IPS-NIHi7 (cell line): Measurements from ENCODE around the gene FBXO38.
"Not testable (repeated sequence)": the region's sequence is repeated elsewhere in the genome, so short reads cannot be mapped to it uniquely, and the experiment has no call there.

Source experiments
- DNase-seq: peaks from one replicate; pipeline ENCODE4 v3.0.0; 2012; ENCODE audit warnings: mixed read lengths; ENCODE audit errors: extremely low spot score

The FBXO38 gene

DNA sequence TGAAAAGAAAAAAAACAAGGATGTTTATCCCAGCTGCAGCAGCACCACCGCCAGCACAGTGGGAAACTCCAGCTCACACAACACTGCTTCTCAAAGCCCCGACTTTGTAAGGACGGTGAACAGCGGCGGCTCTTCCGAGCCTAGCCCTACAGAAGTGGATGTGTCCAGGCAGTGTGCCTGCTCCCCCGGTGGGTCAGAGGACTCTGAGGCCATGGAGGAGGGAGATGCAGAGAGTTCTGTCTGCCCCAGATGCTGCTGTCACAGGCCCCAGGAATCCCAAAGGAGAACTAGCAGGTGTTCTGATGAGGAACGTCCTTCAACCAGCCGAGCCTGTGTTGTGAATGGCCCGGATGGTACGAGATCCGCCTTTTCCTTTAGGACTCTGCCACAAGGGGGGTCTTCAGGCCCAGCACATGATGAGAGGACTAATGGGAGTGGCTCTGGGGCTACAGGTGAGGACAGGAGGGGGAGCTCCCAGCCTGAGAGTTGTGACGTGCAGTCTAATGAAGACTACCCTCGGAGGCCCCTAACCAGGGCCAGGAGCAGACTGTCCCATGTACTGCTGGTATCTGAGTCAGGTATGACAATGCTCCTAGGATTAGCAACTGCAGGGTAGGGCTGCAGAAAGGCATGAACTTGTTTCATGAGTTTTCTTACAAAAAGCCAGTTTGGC is 43.7 kb downstream of the FBXO38 start:
- peak; percentile 22 for DNase-seq

DNA sequence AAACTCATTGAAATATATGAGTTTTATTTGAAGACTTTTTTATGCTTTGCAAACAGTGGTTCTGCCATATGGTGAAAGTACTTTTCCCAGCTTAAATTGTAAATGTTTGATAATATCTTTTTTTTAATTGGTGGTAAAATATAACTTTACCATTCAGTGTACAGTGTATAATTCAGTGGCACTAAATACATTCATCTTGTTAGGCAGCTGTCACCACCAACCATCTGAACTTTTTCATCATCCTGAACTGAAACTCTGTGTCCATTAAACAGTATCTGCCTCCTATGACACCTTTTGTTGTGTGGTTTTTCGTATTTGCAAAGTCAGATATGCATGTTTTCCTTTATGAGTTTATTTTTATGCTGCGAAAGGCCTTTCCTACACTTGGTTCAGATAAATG is 45.1 kb downstream of the FBXO38 start:
- no peak for DNase-seq

DNA sequence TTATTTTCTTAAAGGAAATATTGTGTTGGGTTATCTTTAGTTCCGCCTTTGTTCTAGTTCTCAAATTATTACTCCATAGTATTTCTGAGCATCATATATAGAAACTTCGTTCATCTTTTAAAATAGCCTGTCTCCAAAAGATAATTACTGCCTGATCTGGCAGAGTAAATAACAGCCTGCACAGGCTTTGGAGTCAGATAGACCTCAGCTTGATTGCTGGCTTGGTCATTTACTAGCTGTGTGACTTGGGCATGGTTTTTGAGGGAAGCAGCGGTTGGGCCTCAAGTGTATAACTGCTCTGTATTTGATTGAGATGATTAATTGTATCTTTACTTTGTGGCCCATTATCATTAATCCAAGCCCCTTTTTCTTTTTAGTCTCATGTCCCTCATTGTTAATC is 50.1 kb downstream of the FBXO38 start:
- DNase-seq: no peak

DNA sequence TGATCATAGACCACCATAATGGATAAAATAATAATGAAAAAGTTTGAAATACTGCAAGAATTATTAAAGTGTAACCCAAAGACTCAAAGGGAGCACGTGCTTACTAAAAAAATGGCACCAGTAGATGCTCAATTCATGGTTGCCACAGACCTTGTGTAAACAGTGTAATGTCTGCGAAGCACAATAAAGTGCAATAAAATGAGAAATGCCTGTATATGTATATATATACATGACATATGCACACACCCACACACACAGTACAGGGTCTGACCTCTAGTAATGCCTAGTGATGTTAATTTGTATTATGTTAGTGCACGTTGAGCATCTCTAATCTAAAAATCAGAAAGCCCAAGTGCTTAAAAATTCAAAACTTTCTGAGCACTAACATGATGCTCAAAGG is 52.3 kb downstream of the FBXO38 start:
- DNase-seq: no peak

DNA sequence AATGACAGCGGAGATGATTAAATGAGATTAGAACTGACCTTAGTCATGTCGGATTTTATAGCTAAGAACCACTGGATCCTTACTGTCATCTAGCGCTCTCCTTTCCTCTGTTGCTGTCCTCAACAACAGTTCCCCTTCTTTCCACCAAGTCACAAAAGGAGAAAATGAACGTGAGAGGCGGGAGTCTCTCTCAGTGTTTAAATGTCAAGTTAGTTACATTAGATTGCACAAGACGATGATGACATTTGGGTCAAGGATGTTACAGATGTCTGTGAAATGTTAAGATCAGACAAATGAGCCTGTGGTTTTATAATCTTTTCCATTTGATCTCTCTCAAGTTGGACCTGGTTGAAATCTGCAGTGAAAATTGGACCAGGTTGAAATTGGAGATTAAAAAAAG is 53.5 kb downstream of the FBXO38 start:
- no peak for DNase-seq

DNA sequence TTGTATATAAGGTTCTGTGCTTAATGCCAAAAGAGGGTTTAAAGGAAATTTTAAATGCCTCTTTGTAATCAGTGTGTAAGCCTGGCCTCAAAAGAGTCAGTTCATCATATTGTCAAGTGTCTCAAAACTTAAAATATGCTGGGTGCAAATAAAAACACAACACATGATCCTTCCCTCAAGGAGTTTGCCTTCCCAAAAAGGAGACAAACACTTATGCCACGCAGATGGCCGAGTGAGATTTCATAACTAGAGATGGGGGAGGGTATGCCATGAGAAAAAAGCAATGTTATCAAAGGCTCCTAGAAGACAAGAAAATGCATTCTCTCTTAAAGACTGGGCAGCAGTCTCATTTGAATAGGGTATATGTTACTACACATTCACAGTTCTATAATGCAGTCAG is 55.2 kb downstream of the FBXO38 start:
- no peak for DNase-seq

DNA sequence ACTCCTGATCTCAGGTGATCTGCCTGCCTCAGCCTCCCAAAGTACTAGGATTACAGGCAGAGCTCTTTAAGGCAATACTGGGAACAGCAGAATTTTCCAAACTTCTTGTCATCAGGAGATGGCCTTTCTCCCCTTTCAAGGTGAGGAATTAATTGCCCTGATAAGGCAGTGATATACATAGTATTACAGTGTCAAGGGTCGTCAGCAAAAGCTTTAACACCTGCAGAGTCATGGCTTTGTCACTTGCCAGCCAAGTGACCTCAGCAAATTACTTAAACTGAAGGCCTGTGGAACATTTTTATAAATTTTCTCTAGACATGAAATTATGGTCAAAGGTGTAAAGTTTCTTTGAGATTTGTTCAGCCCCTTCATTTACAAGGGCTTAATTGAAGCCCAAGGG is 59.5 kb downstream of the FBXO38 start:
- DNase-seq: no peak

DNA sequence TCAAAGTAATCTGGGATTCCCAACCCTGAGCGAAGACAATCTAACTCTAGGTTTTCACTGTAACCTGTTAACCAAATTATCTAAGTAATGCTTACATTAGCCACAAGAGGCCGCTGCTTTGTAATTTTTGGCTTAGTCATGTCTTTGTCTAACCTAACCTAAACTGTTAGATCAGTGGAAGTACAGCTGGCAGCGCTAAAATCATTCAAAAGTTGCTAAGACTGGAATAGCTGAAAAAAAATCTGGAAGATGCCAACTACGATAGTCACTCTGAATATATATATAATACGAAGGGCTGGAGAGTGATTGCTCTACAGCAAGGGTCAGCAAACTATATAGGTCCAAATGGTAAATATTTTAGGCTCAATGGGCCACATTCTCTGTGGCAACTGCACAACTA is 60.2 kb downstream of the FBXO38 start:
- DNase-seq: peak; percentile 61

DNA sequence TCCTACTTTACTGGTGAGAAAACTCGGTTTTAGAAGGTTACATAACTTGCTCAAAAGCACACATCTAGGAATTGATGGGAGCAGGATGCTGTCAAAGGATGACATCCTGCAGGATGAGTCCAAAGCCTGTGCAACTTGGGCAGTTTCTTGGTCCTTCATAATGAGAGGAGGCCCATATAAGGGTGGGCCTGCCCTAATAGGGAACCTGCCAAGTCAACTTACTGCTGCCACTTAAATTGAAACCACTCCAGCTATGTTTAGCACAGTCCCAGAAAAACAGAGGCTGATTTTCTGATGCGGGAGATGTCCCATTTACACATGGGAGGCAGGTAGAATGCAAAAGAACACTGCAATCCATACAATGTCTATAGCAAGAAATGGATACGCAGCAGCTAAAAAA is 61.8 kb downstream of the FBXO38 start:
- DNase-seq: no peak

DNA sequence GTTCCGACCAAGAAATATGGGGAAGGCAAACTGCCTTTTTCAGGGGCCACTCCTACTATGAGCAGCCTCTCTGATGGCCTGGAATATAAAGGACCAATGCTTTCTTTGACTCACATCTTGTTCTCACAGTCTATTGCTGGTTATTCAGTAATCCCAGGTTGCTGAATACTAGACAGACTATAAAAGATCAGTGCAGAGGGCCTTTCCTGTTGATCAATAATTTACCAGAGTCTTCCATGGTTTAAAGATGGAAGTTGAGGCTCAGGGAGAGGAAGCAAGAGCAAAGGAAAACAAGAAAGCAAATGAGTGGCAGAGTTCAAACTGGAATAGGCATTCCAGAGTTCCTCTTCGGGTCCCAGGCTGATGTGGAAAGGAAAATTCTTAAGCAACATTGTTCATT is 62.9 kb downstream of the FBXO38 start:
- DNase-seq: no peak

DNA sequence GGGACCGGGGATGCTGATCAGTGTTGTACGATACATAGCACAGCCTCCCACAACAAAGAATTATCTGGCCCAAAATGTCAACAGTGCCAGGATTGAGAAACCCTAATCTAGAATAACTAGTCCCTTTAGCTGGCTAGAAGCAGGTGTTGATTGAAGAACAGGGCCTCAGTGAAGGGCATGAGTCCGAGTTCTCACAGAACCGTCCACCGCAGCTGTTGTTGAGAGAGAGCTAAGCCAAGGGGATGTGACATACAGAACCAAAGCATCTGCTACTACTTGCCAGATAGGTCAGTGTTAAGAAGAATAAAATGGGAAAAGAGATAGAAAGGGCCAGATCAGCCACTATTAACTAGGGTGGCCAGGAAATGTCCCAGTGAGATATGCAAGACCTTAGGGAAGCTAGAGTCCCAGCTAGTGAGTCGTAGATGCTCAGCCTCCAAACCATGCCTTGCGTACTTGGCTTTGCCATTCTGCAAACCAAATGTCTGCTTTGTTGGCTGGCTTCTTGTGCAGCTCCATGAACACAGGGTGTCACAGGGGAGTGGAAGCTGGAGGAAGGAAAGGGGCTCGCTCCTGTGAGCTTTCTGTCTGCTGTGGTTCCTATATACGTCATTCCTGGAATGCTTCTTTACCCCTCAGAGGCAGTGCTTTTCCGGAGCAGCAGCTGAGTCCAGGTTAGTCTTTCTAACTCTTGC is 68.9 kb downstream of the FBXO38 start:
- no peak for DNase-seq

DNA sequence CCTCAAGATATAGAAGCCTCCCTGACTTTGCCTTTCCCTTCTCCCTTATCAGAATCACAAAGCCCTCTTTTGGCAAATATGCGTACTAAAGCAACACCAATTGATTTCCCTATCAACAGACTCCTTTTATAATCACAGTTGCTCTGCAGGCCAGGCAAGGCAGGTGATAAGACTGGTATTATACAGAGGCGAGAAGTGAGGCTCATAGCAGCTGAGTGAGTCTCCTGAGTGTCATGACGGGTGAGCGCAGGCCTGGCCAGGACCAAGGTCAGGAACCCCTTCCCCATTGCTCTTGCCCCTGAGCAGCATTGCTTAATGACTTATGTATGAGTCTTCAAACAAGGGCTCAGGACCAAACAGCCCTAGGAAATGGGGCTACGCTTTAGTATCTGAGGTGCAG is 70.8 kb downstream of the FBXO38 start:
- peak; percentile 39 for DNase-seq

DNA sequence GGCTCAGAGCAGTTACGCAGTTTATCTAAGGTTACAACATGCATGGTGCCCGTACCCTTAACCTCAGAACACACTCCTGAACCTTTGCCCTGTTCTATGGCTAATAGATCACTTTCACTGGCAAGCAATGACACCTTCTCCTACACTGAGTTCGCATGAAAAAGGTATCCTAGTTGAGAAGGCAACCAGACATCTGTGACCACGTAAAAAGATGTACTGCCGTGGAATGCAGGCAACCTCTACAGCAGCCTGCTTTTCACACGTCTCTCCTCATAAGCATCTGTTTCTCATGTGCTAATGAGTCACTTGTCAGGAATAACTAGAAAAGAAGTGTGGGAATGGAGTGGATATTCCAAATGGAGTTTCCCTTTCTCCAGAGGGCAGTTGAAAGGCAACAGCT is 71.4 kb downstream of the FBXO38 start:
- DNase-seq: no peak

DNA sequence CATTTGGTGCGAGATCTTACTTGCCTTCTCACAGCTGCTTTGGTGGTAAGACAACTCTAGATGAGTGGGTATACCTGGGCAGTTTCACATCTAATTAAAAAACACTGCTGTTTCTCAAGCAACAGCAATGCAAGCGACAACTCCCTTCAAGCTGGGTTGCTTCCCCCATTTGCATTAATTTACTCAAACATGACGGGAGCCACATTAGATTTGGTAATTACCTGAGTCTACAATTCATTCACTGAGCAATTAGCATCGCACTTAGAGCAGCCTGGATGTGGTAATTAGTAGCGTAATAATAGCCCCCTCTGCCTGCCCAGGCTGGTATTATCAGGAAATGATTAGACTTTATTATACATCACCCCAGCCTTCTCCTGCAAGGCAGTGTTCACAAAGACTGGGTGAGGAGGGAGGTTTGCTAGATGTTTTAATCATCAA is 73.4 kb downstream of the FBXO38 start:
- DNase-seq: peak; percentile 28

DNA sequence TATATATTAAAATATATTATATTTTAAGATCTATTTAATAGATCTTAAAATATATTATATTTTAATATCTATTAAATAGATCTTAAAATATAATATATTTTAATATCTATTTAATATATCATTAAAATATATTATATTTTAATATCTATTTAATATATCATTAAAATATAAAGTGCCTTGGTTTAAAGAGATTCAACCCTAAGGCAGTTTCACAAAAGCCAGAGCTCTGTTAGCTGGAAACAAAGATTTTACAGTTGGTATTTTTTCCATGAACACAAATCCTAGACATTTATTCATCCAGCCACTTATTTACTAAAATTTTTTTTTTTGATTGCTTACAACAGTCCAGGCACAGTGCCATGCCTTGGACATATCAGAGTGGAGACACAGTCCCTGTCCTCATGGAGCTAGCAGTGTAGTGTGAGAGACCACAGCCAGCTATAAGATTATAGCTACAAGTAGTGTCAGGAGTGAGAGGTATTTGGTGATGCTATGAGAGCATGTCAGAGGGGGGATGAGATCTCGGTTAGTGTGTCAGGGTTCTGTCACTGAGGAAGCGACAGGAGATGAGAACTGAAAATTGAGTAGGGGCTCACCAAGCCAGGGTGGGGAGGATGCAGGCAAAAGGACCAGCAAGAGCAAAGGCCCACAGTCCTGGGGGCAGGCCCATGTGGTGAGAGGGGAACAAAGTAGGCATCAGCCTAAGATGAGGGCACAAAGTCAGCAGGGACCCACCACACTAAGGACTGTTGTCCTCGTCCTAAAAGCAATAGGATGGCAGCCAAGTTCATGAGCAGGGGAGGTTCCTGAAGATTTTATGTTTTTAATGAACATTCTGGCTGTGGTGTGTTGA is 74.5 kb downstream of the FBXO38 start:
- no peak for DNase-seq

DNA sequence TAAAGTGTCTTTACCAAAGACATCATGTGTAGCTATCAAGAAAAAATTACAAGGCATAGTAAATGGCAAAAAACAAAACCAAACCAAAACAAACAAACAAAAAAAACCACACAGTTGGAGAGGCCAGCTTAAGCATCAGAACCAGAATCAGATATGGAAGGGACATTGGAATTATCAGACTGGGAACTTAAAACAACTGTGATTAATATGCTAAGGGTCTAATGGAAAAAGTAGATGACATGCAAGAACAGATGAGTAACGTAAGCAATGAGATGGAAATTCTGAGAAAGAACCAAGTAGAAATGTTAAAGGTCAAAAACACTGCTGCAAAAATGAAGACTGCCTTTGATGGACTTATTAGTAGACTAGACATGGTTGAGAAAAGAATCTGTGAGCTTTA is 75.9 kb downstream of the FBXO38 start:
- DNase-seq: no peak

DNA sequence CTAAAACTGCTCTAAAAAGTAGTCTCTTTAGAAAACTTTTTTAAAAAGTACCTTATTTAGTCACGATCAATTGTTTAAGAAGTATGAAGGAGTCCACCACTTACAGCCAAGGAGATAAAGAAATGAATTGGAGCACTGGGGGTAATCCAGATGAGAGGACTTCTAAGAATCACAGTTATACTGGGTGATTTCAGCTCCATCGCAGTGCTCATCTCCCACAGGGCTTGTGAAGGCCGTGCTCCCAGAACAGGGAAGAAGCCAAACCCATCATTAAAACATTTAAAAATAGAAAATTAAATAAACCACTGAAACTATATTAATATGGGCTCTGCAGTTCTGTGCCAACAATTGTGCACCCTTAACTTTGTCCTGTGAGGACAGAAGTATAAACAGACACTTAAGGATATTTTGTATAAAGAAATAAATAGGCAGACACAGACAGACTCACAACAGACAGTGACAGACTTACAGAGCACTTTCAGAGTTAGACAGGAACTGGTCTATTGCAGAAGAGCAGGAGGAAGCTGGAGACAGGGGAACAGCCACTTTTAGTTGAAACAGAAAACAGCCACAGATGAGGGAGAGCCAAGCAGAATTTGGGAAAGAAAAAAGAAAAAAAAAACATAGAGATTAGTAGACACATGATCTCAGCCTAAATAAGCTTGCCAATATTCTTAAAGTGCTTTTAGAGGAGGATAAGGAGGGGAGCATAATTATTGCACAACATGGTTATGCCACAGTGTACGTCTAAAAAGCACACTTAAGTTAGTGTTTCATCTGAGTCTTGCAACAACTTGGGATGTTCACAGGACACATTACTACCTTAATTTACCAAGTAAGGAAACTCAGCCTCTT is 81.8 kb downstream of the FBXO38 start:
- no peak for DNase-seq

DNA sequence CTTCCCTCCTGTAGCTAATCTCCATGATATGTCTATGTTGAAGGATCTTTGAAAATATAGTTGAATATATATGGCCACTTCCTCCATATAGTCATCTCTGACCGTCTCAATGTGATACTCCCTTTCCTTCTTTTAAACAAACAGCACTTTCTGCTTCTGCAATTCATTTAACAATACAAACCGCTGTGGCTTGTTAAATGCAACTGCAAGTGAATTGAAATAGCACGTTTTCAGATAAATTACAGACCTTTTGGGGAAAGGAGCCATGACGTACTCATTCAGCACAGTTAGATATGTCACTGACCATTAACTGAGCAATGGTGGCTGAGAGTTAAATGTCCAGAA is 82.5 kb downstream of the FBXO38 start:
- DNase-seq: no peak

DNA sequence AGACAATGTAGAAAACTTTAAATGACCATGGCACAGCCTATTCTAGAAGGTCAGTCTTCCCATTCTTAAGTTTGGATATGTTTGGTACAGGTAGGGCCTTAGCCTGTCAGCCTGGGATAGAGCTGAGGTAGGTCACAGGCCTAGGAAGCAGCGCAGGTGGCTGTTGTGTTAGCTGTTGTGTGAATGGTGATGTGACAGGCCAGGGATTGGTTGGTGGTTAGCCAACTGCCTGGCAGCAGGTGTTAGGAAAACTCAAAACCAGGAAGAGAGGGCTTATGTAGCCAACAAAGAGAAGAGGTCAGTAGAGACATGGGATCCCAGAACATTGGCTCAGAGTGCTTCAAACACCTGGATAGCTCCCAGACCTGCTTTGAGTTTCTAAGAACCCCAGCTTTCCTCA is 84.2 kb downstream of the FBXO38 start:
- DNase-seq: no peak

DNA sequence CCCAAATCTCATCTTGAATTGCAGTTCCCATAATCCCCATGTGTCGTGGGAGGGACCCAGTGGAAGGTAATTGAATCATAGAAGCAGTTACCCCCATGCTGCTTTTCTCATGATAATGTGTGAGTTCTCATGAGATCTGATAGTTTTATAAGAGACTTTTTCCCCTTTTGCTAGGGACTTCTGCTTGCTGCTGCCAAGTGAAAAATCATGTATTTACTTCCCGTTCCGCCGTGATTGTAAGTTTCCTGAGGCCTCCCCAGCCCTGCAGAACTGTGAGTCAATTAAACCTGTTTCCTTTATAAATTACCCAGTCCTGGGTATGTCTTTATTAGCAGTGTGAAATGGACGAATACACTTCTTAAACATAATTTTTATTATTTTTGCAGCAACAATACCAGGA is 85.0 kb downstream of the FBXO38 start:
- not testable (repeated sequence) for DNase-seq

DNA sequence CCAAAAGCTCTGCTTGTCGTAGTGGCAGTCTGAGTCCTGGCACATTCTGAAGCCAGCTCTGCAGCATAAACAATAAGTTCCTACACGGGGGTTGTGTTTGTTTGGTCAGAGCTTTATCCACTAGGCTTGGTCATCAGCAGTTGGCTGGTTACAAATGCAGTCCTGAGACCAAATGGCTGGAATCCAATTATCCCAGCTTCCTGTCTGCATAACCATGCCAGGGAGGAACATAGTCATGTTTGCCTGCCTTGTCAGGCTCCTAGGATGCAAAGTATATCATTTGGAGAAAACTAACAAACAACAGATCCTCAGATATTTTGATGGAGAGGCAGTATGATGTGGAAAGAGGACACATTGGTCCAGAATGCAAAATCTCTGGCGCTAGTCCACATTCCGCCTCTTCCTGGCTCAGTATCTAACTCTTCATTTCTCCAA is 85.8 kb downstream of the FBXO38 start:
- DNase-seq: no peak

DNA sequence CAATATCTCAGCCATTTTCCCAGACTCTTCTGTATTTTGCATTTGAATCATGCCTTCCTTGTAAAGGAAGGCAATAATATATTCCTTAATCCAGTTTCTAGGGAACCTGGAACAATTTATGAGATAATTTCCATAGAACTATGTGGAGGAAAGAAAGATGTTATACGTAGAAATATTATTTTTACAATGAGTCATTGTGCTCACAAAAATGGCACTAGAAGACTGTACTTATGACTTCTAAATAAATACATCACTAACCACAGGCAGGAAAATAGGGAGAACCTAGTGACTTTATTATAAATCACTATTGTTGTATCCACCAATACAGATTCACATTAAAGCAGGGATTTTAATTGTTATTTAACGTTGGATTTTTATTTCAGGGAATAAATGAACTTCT is 87.6 kb downstream of the FBXO38 start:
- DNase-seq: no peak
